ENCODE data around the gene CLCNKB.

- TF ChIP-seq, protein P1, sequence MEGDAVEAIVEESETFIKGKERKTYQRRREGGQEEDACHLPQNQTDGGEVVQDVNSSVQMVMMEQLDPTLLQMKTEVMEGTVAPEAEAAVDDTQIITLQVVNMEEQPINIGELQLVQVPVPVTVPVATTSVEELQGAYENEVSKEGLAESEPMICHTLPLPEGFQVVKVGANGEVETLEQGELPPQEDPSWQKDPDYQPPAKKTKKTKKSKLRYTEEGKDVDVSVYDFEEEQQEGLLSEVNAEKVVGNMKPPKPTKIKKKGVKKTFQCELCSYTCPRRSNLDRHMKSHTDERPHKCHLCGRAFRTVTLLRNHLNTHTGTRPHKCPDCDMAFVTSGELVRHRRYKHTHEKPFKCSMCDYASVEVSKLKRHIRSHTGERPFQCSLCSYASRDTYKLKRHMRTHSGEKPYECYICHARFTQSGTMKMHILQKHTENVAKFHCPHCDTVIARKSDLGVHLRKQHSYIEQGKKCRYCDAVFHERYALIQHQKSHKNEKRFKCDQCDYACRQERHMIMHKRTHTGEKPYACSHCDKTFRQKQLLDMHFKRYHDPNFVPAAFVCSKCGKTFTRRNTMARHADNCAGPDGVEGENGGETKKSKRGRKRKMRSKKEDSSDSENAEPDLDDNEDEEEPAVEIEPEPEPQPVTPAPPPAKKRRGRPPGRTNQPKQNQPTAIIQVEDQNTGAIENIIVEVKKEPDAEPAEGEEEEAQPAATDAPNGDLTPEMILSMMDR (IDR thresholded peaks at IDR 0.05) = no peak
- TF ChIP-seq POLR2AphosphoS5 (IDR thresholded peaks at IDR 0.05; ENCODE audit: low read depth, low read length) (no peak), SIN3A (IDR thresholded peaks at IDR 0.05; ENCODE audit: borderline replicate concordance, insufficient read depth, low read depth, low read length) (no peak), TCF7L2 (IDR thresholded peaks at IDR 0.05; ENCODE audit: low read depth, low read length) (no peak)
- TF ChIP-seq, protein P2, sequence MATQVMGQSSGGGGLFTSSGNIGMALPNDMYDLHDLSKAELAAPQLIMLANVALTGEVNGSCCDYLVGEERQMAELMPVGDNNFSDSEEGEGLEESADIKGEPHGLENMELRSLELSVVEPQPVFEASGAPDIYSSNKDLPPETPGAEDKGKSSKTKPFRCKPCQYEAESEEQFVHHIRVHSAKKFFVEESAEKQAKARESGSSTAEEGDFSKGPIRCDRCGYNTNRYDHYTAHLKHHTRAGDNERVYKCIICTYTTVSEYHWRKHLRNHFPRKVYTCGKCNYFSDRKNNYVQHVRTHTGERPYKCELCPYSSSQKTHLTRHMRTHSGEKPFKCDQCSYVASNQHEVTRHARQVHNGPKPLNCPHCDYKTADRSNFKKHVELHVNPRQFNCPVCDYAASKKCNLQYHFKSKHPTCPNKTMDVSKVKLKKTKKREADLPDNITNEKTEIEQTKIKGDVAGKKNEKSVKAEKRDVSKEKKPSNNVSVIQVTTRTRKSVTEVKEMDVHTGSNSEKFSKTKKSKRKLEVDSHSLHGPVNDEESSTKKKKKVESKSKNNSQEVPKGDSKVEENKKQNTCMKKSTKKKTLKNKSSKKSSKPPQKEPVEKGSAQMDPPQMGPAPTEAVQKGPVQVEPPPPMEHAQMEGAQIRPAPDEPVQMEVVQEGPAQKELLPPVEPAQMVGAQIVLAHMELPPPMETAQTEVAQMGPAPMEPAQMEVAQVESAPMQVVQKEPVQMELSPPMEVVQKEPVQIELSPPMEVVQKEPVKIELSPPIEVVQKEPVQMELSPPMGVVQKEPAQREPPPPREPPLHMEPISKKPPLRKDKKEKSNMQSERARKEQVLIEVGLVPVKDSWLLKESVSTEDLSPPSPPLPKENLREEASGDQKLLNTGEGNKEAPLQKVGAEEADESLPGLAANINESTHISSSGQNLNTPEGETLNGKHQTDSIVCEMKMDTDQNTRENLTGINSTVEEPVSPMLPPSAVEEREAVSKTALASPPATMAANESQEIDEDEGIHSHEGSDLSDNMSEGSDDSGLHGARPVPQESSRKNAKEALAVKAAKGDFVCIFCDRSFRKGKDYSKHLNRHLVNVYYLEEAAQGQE (IDR thresholded peaks at IDR 0.05; ENCODE audit: insufficient read depth in 1 of 2, low read depth in 2 of 2, low read length in 1 of 2) = no peak
These were observed 44.2 kb downstream of the CLCNKB start for GRCh38 chr1:16087733-16088132.
